Muscle of arm (tissue), 12 donors: ENCODE measurements around the gene KAT2A. TPM values are rescaled to one million over a fixed set of nuclear protein-coding genes. Genes with fewer than 3 reads are reported as not detected.

Experiments
- DNase-seq: peaks from one replicate; pipeline ENCODE4 v3.0.0-alpha.2; 2013
- polyA plus RNA-seq, 12 donors: library from polyadenylated mRNA; unstranded; fragments of 120-200 nt; gene quantifications; one replicate each; pipeline ENCODE4 v1.2.1, GENCODE V29; 2013; ENCODE audit not compliant: insufficient read length in 12 of 12

KAT2A gene
- polyA plus RNA-seq, 12 donors: 34.3 to 69.5 (median 40.3) TPM; not detected in 1

- DNase-seq: no peak
These were observed 56.0 kb downstream of the KAT2A start for GRCh38 chr17:42065201-42065600.

Other genes with a start within 250 kb of the KAT2A start
- gene ACLY, start 202.4 kb downstream of the KAT2A start, polyA plus RNA-seq: 10 to 100 TPM in 11 of 12 donors, not detected in 1; 43.2 to 72.6 (median 52.8) TPM
- gene ODAD4, start 190.8 kb downstream of the KAT2A start, polyA plus RNA-seq: 1 to 10 TPM in 4 of 12 donors, under 1 TPM in 6, not detected in 2; 0.49 to 1.5 (median 0.82) TPM
- 10 to 100 TPM in 11 of 12 donors, not detected in 1; 30.9 to 69.5 (median 42.6) TPM for gene CNP, start 154.6 kb downstream of the KAT2A start, polyA plus RNA-seq
- gene DNAJC7, start 103.9 kb downstream of the KAT2A start, polyA plus RNA-seq: 100 to 1,000 TPM in 3 of 12 donors, 10 to 100 TPM in 8, not detected in 1; 57.5 to 126 (median 94.3) TPM
- gene NKIRAS2, start 101.3 kb downstream of the KAT2A start, polyA plus RNA-seq: 10 to 100 TPM in 11 of 12 donors, not detected in 1; 31.0 to 65.9 (median 39.6) TPM
- 1 to 10 TPM in 6 of 12 donors, under 1 TPM in 4, not detected in 2; 0.72 to 1.8 (median 1.2) TPM for gene C17orf113, start 70.8 kb downstream of the KAT2A start, polyA plus RNA-seq
- gene ZNF385C, start 22.9 kb downstream of the KAT2A start, polyA plus RNA-seq: 10 to 100 TPM in 2 of 12 donors, 1 to 10 TPM in 8, not detected in 2; 4.1 to 12.2 (median 6.5) TPM
- gene DHX58, start 8.7 kb downstream of the KAT2A start, polyA plus RNA-seq: 10 to 100 TPM in 1 of 12 donors, 1 to 10 TPM in 10, not detected in 1; 2.3 to 12.1 (median 5.3) TPM
- under 1 TPM in 10 of 12 donors, not detected in 2; 0.10 to 0.43 (median 0.28) TPM for gene HSPB9, start 1.4 kb upstream of the KAT2A start, polyA plus RNA-seq
- gene RAB5C, start 33.6 kb upstream of the KAT2A start, polyA plus RNA-seq: 100 to 1,000 TPM in 2 of 12 donors, 10 to 100 TPM in 9, not detected in 1; 47.9 to 136 (median 56.5) TPM
- gene KCNH4, start 59.8 kb upstream of the KAT2A start, polyA plus RNA-seq: under 1 TPM in 3 of 12 donors, not detected in 9; 0.05 to 0.07 (median 0.07) TPM
- under 1 TPM in 2 of 12 donors, not detected in 10; 0.32 to 0.58 TPM for gene HCRT, start 64.1 kb upstream of the KAT2A start, polyA plus RNA-seq
- gene GHDC, start 73.1 kb upstream of the KAT2A start, polyA plus RNA-seq: 10 to 100 TPM in 5 of 12 donors, 1 to 10 TPM in 6, not detected in 1; 8.1 to 14.6 (median 10.0) TPM
- gene STAT5B, start 155.0 kb upstream of the KAT2A start, polyA plus RNA-seq: 10 to 100 TPM in 11 of 12 donors, not detected in 1; 31.5 to 53.1 (median 40.9) TPM
- gene STAT5A, start 167.1 kb upstream of the KAT2A start, polyA plus RNA-seq: 10 to 100 TPM in 11 of 12 donors, not detected in 1; 11.9 to 19.6 (median 15.3) TPM